HEK293 (cell line): ENCODE data around the gene BACH2.

Experiments
- CTCF ChIA-PET: fragments of 350-600 bp; formaldehyde crosslinking; extraction: SDS; loops from one replicate; lab custom pipeline; 2021; ENCODE audit warnings: antibody characterized with exemption; lab: Yijun Ruan, JAX
- POLR2A ChIA-PET: fragments of 300-600 bp; formaldehyde crosslinking; extraction: SDS; loops from one replicate; lab custom pipeline; 2020; ENCODE audit warnings: antibody characterized with exemption, inconsistent platforms; lab: Yijun Ruan, JAX
- H3K27ac ChIP-seq: fragments of 200-500 bp; sonication (Bioruptor generic); 2 replicates; pipeline ENCODE4 v1.5.1; 2014; ENCODE audit warnings: low read depth, low read length, control low read depth, inconsistent platforms; ENCODE audit errors: extremely low read depth
- H3K36me3 ChIP-seq, 2 experiments: fragments of 200-500 bp in 1 of 2; sonication (Bioruptor generic) in 1 of 2; 1 replicate in 1 of 2; 2 replicates in 1 of 2; pipeline ENCODE4 v1.5.1; 2014 to 2017; ENCODE audit warnings: inconsistent platforms in 2 of 2, low read length in 2 of 2; ENCODE audit not compliant: control insufficient read depth in 2 of 2, insufficient read depth in 1 of 2
- H3K4me1 ChIP-seq: fragments of 200-500 bp; sonication (Bioruptor generic); 2 replicates; pipeline ENCODE4 v1.5.1; 2014; ENCODE audit warnings: mild to moderate bottlenecking, low read length, inconsistent platforms; ENCODE audit not compliant: control insufficient read depth, insufficient read depth
- H3K4me3 ChIP-seq: 2 replicates; pipeline ENCODE4 v1.5.1; 2011; ENCODE audit warnings: low read depth, mild to moderate bottlenecking, control low read depth, low read length, moderate library complexity
- H3K9me3 ChIP-seq: fragments of 200-500 bp; sonication (Bioruptor generic); 2 replicates; pipeline ENCODE4 v1.5.1; 2014; ENCODE audit warnings: low read depth, low read length, inconsistent platforms; ENCODE audit not compliant: control insufficient read depth, insufficient read depth
- ATF2 ChIP-seq: fragments of 450-650 bp; formaldehyde crosslinking; IDR thresholded peaks from 2 replicates; pipeline ENCODE4 v1.5.1; 2016; ENCODE audit warnings: missing biosample characterization, missing genetic modification characterization, low read depth
- GLIS1 ChIP-seq: fragments of 450-650 bp; formaldehyde crosslinking; IDR thresholded peaks from 2 replicates; pipeline ENCODE4 v1.5.1; 2016; ENCODE audit warnings: missing biosample characterization, missing genetic modification characterization
- HOXA7 ChIP-seq: sonication (generic); formaldehyde crosslinking; IDR thresholded peaks from 2 replicates; pipeline ENCODE4 v1.8.1; 2022; ENCODE audit warnings: missing genetic modification reagents, borderline replicate concordance
- KLF10 ChIP-seq: fragments of 450-650 bp; IDR thresholded peaks from 2 replicates; pipeline ENCODE4 v1.5.1; 2018; ENCODE audit warnings: missing biosample characterization, mild to moderate bottlenecking, missing genetic modification characterization
- MEIS1 ChIP-seq: sonication (generic); formaldehyde crosslinking; IDR thresholded peaks from 2 replicates; pipeline ENCODE4 v1.8.1; 2022; ENCODE audit warnings: missing genetic modification reagents, mild to moderate bottlenecking, borderline replicate concordance
- MYNN ChIP-seq: fragments of 450-650 bp; formaldehyde crosslinking; IDR thresholded peaks from 2 replicates; pipeline ENCODE4 v1.5.1; 2016; ENCODE audit warnings: missing biosample characterization, missing genetic modification characterization, borderline replicate concordance
- OSR2 ChIP-seq: fragments of 450-650 bp; formaldehyde crosslinking; IDR thresholded peaks from 2 replicates; pipeline ENCODE4 v1.5.1; 2016; ENCODE audit warnings: missing biosample characterization, missing genetic modification characterization
- OVOL3 ChIP-seq: fragments of 450-650 bp; formaldehyde crosslinking; IDR thresholded peaks from 2 replicates; pipeline ENCODE4 v1.5.1; 2016; ENCODE audit warnings: missing biosample characterization, missing genetic modification characterization
- PRDM1 ChIP-seq: fragments of 450-650 bp; formaldehyde crosslinking; IDR thresholded peaks from 2 replicates; pipeline ENCODE4; 2016; ENCODE audit warnings: missing biosample characterization, missing genetic modification characterization
- SCRT2 ChIP-seq: fragments of 450-650 bp; formaldehyde crosslinking; IDR thresholded peaks from 2 replicates; pipeline ENCODE4 v1.5.1; 2016; ENCODE audit warnings: missing biosample characterization, missing genetic modification characterization
- SP7 ChIP-seq: fragments of 450-650 bp; formaldehyde crosslinking; IDR thresholded peaks from 2 replicates; pipeline ENCODE4 v1.5.1; 2016; ENCODE audit warnings: missing biosample characterization, missing genetic modification characterization
- YY2 ChIP-seq: fragments of 450-650 bp; formaldehyde crosslinking; IDR thresholded peaks from 2 replicates; pipeline ENCODE4 v1.5.1; 2016; ENCODE audit warnings: missing biosample characterization, missing genetic modification characterization
- ZBTB17 ChIP-seq: fragments of 450-650 bp; formaldehyde crosslinking; IDR thresholded peaks from 2 replicates; pipeline ENCODE4 v1.5.1; 2016; ENCODE audit warnings: missing biosample characterization, missing genetic modification characterization
- ZBTB20 ChIP-seq: fragments of 450-650 bp; formaldehyde crosslinking; IDR thresholded peaks from 2 replicates; pipeline ENCODE4 v1.5.1; 2016; ENCODE audit warnings: missing biosample characterization, missing genetic modification characterization
- ZFHX2 ChIP-seq: fragments of 450-650 bp; formaldehyde crosslinking; conservative IDR thresholded peaks from 2 replicates; pipeline ENCODE4 v1.5.1; 2016; ENCODE audit warnings: missing biosample characterization, missing genetic modification characterization
- ZNF18 ChIP-seq: fragments of 450-650 bp; formaldehyde crosslinking; IDR thresholded peaks from 2 replicates; pipeline ENCODE4 v1.5.1; 2016; ENCODE audit warnings: missing biosample characterization, missing genetic modification characterization
- ZNF2 ChIP-seq: fragments of 450-650 bp; formaldehyde crosslinking; IDR thresholded peaks from 2 replicates; pipeline ENCODE4 v1.5.1; 2016; ENCODE audit warnings: missing biosample characterization, missing genetic modification characterization
- ZNF366 ChIP-seq: fragments of 450-650 bp; formaldehyde crosslinking; conservative IDR thresholded peaks from 2 replicates; pipeline ENCODE4 v1.5.1; 2016; ENCODE audit warnings: missing biosample characterization, missing genetic modification characterization
- ZNF426 ChIP-seq: fragments of 450-650 bp; formaldehyde crosslinking; IDR thresholded peaks from 2 replicates; pipeline ENCODE4 v1.5.1; 2017; ENCODE audit warnings: missing biosample characterization, missing genetic modification characterization, mild to moderate bottlenecking, inconsistent platforms, moderate library complexity
- ZNF433 ChIP-seq: fragments of 450-650 bp; formaldehyde crosslinking; IDR thresholded peaks from 2 replicates; pipeline ENCODE4 v1.5.1; 2016; ENCODE audit warnings: missing biosample characterization, missing genetic modification characterization, low read depth
- ZNF501 ChIP-seq: fragments of 450-650 bp; formaldehyde crosslinking; IDR thresholded peaks from 2 replicates; pipeline ENCODE4 v1.5.1; 2016; ENCODE audit warnings: missing biosample characterization, missing genetic modification characterization
- ZNF660 ChIP-seq: fragments of 450-650 bp; IDR thresholded peaks from 2 replicates; pipeline ENCODE4 v1.5.1; 2018; ENCODE audit warnings: missing biosample characterization, mild to moderate bottlenecking, missing genetic modification characterization
- ZNF785 ChIP-seq: fragments of 450-650 bp; formaldehyde crosslinking; IDR thresholded peaks from 2 replicates; pipeline ENCODE4 v1.5.1; 2016; ENCODE audit warnings: missing biosample characterization, missing genetic modification characterization
- ZNF837 ChIP-seq: fragments of 450-650 bp; formaldehyde crosslinking; IDR thresholded peaks from 2 replicates; pipeline ENCODE4 v1.5.1; 2016; ENCODE audit warnings: missing biosample characterization, missing genetic modification characterization
- TF ChIP-seq, protein P1 (sequence below): fragments of 450-650 bp; formaldehyde crosslinking; IDR thresholded peaks from 2 replicates; pipeline ENCODE4 v1.5.1; 2017; ENCODE audit warnings: missing biosample characterization, mild to moderate bottlenecking, missing genetic modification characterization, moderate library complexity
- TF ChIP-seq, protein P2 (sequence below): fragments of 450-650 bp; formaldehyde crosslinking; IDR thresholded peaks from 2 replicates; pipeline ENCODE4 v1.5.1; 2016; ENCODE audit warnings: missing biosample characterization, missing genetic modification characterization

Gene BACH2

GRCh38 chr6:90068703-90069523 lies 227.7 kb downstream of the BACH2 start:
- Histone ChIP-seq H3K4me1 (peaks cover 10% of the 10 kb centered on the region; the same call in 1 of the 2 replicates), H3K4me3 (no peak overlapping the region)
- TF ChIP-seq ZBTB20 (tag by site-specific recombination) (0 out of 2 replicates have a peak, but pooled peaks have one; percentile 21), ZBTB17 (tag by site-specific recombination) (peak; percentile 87), SCRT2 (peak; percentile 38; the same call in 1 of the 2 replicates), ATF2 (peak; percentile 56; the same call in 1 of the 2 replicates), ZNF785 (tag by site-specific recombination) (no peak), ZNF366 (tag by site-specific recombination) (peak; percentile 75), ZNF18 (tag by site-specific recombination) (no peak)
- TF ChIP-seq, protein P1, sequence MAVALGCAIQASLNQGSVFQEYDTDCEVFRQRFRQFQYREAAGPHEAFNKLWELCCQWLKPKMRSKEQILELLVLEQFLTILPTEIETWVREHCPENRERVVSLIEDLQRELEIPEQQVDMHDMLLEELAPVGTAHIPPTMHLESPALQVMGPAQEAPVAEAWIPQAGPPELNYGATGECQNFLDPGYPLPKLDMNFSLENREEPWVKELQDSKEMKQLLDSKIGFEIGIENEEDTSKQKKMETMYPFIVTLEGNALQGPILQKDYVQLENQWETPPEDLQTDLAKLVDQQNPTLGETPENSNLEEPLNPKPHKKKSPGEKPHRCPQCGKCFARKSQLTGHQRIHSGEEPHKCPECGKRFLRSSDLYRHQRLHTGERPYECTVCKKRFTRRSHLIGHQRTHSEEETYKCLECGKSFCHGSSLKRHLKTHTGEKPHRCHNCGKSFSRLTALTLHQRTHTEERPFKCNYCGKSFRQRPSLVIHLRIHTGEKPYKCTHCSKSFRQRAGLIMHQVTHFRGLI: no peak
- TF ChIP-seq, all 188 proteins: peak for 5
- no peaks in the 10 kb centered on the region for H3K36me3 ChIP-seq
- H3K9me3 ChIP-seq: no peaks in the 10 kb centered on the region
- CTCF ChIA-PET: no interaction called here
- POLR2A ChIA-PET: no interaction called here
- no peak overlapping the region for H3K27ac ChIP-seq

GRCh38 chr6:90068264-90068663 lies 228.4 kb downstream of the BACH2 start:
- CTCF ChIA-PET: no interaction called here
- H3K4me3 ChIP-seq: no peak overlapping the region
- peaks cover 10% of the 10 kb centered on the region; the same call in 1 of the 2 replicates for H3K4me1 ChIP-seq
- POLR2A ChIA-PET: no interaction called here
- H3K27ac ChIP-seq: no peak overlapping the region
- no peaks in the 10 kb centered on the region for H3K36me3 ChIP-seq
- no peaks in the 10 kb centered on the region for H3K9me3 ChIP-seq
- TF ChIP-seq SCRT2 (no peak), MEIS1 (CRISPR knock-in tag) (no peak), KLF10 (tag by site-specific recombination) (no peak), ZNF426 (no peak), SP7 (peak; percentile 56), ZNF837 (tag by site-specific recombination) (no peak), OSR2 (tag by site-specific recombination) (peak; percentile 85), ZNF501 (tag by site-specific recombination) (no peak), OVOL3 (no peak), YY2 (tag by site-specific recombination) (no peak), ZFHX2 (tag by site-specific recombination) (peak; percentile 45; the same call in 1 of the 2 replicates), HOXA7 (CRISPR knock-in tag) (no peak), PRDM1 (tag by site-specific recombination) (no peak), GLIS1 (tag by site-specific recombination) (peak; percentile 76), ZNF433 (no peak), ZNF2 (tag by site-specific recombination) (no peak), ZNF660 (tag by site-specific recombination) (peak; percentile 67), MYNN (tag by site-specific recombination) (peak; percentile 92)
- TF ChIP-seq, protein P2, sequence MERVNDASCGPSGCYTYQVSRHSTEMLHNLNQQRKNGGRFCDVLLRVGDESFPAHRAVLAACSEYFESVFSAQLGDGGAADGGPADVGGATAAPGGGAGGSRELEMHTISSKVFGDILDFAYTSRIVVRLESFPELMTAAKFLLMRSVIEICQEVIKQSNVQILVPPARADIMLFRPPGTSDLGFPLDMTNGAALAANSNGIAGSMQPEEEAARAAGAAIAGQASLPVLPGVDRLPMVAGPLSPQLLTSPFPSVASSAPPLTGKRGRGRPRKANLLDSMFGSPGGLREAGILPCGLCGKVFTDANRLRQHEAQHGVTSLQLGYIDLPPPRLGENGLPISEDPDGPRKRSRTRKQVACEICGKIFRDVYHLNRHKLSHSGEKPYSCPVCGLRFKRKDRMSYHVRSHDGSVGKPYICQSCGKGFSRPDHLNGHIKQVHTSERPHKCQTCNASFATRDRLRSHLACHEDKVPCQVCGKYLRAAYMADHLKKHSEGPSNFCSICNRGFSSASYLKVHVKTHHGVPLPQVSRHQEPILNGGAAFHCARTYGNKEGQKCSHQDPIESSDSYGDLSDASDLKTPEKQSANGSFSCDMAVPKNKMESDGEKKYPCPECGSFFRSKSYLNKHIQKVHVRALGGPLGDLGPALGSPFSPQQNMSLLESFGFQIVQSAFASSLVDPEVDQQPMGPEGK (tag by site-specific recombination): 0 out of 2 replicates have a peak, but pooled peaks have one; percentile 27
